Midbrain (tissue), 1 donor: ENCODE measurements around the gene SAMD10.
A peak's percentile ranks its signal among the peaks of the same experiment; 100 is the strongest.
"Not testable (repeated sequence)": the region's sequence is repeated elsewhere in the genome, so short reads cannot be mapped to it uniquely, and the experiment has no call there.

Source experiments
- DNase-seq: peaks from one replicate; lab custom pipeline; 2025; lab: John Stamatoyannopoulos, UW

Gene SAMD10

DNA sequence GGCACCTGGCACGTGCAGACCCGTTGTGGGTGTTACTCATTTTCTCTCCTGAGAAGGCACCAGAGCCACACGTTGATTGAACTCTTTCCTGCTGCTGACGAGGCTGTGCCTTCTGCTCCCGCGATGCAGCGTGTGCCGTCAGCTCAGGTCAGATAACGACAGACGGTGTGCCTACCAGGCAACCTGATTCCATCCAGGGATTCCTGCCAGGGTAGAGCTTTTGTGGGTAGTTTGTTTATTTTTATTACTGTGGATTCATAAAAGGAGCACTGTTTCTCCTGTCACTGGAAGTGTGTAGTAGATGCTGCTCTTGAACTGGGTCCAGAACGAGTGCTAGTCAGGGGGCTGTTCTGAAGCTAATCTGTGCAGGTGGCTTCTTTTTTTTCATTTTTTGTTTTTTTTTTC lies 22.2 kb upstream of the SAMD10 start:
- no peak for DNase-seq

DNA sequence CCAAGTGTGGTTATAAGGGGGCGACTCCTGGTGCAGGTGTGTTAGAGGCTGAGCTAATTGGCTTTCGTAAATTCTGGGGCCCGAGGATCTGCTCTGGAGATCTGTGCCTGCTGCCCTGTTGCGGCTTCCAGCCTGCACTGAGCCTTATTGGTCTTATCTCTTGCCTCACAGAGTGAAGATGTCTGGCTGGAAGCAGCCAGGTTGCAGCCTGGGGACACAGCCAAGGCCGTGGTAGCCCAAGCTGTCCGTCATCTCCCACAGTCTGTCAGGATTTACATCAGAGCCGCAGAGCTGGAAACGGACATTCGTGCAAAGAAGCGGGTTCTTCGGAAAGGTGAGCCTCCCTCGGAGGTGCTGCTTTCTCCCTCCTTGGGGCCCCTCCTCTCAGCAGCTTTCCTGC lies 21.5 kb upstream of the SAMD10 start:
- DNase-seq: no peak

GRCh38 chr20:63982937-63983336 lies 3.5 kb upstream of the SAMD10 start:
- no peak for DNase-seq

DNA sequence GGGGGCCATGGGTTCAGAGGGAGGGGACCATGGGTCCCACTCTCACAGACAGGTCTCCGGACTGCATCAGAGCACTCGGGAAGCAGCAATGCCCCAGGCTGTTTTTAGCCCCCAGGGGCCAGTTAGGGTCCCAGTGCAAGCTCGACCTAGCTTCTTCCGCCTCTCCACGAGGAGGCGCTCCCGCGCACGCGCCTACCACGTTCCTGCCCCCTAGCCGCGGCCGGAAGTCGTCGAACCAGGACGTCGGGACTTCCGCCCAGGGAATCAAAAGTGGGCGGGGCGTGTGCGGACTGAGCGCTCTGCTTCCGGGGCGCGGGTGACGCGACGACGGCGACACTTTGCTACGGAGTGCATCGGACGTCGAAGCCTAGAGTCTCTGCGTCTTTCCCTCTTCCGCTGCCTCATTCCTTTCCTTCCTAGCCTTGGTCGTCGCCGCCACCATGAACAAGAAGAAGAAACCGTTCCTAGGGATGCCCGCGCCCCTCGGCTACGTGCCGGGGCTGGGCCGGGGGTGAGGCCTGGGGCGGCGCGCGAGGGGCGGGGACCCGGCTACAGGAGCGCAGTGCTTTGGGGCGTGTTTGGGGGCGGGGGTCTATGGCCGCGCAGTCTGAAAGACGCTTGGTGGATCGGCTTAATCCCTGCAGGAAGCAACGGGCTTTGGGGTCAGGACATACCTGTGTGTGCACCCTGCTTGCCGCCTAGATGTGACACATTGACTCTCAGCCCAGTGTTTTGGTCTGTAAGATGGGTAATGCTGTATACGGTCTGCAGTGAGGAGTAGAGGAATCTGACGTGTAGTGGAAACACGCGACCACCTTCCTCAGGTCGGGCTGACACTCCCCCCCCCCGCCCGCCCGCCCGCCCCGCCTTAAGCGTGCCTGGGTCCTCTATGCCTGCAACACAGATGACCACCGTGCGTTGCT lies 1.6 kb upstream of the SAMD10 start, which contains the start of gene PRPF6:
TSS of gene PRPF6 (plus strand) at position 327 of the 923 bp plus-strand sequence. CDS start at position 441, 114 bp downstream.
- peak; percentile 95 for DNase-seq

- no peak for DNase-seq
Measured at GRCh38 chr20:63980317-63980805, 919 bp upstream of the SAMD10 start.

DNA sequence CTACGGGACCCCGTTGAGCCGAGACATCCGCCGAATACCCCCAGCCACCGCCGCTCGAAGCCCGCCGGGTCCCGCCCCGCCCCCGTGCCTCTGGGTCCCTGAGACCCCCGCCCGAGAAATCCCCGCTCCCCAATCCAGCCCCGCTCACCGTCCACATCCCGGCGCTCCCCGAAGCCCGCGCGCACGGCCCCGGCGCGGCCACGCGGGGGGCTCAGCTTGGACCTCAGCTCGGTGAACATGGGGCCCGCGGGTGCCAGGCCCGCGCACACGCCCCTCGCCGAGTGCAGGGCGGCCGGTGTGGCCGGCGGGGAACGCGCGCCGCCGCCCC lies 249 bp downstream of the SAMD10 start:
- DNase-seq: no peak

DNA sequence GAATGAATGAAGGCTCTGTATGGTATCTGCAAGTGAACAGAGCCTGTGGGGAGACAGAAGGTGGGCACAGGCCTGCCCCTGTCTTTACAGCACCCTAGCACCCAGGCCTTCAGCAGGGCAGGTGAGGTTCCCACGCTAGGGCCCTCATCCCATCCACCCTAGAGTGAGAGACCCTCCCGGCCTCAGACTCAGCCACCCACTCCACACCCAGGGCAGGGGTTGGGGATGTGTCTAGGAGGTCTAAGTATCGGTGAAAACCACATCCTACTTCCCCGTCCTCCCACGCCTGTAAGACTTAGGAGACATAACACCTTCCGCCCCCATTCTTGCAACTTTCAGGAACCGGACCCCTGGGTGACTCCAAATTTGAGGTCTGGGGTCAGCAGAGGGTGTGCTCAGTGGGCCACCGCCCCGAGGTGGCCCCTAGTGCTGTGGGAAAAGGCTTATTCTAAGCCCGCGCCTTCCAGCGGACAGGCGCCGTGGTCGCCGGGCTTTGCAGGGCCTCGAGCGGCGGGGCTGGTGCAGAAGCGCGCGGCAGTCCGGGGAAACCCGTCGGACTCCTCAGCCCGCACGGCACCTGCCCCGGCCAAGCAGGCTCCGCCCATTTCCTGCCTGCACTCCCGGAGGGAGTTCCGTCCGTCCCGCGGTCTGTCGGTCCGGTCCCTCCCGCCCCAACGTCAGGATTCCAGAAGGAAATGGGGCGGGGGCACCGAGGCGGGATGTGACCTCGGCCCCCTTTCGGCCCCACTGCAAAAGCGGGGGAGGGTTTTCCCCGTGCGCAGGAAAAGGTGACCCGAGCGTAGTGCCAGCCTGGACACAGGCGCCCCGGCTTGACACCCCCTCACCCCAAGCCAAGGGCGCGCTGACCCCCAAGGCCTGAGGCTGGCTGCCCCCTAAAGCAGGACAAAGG lies 868 bp downstream of the SAMD10 start:
- DNase-seq: peak; percentile 13

DNA sequence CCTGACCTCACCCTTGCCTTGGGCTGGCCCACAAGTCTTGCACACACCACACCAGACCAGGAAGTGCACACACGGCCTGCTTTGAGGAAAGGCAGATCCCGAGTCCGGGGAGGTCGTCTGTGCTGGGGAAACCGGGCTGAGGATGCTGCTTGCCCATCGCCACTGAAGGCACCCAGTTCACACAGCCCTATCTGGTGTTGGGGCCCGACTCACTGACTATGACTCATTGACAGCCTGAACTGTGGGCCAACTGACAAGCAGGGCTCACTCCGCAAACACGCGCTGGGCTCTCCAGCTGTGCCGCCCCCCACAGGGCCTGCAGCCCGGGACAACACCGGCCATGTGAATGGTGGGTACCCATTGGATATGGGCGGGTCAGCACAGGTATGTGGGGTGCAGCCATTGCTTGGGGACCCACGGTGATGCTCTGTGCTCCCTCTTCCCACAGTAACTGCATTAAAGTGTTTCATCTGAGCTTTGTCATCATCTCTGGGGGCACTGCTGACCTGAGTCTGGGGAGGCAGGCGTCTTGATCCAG lies 1.6 kb downstream of the SAMD10 start:
- DNase-seq: no peak

GRCh38 chr20:63976980-63977738 lies 2.3 kb downstream of the SAMD10 start:
- no peak for DNase-seq

- DNase-seq: not testable (repeated sequence)
Measured at GRCh38 chr20:63976511-63976910, 2.9 kb downstream of the SAMD10 start.

DNA sequence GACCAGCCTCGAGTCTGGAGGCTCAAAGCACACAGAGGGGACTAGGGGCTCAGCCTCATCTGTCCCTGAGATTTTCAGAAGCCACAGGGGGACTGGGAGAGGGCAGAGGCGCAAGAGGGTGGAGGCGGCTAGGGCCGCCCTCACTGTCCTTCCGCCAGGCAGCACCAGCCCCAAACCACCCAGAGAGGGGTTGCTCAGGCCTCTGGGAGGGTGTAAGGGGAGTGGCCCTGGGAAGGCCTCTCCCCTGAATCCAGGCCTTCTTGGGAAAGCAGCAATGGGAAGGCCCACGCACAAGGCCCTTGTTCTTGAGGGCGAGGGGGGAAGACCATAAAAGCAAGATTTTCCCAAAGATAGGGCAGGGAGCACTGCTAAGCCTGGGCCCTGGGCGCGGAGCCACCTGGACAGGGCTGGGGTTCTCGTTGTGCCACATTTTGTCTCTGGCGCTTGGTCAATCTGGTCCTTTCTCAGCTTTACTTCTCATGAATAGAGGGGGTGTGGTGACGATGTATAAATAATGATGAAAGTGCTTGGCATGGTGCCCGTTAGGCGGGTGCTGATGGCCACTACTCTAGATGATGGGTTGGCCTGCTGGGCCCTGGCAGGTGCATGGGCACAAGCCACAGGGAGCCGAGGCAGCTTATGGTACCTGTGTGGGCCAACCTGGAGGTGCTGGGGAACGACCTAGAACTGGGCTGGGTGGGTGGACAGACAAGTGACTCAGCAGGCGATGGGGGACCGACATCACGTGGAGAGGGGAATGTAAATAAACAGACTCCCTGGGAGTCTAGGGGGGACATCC lies 4.8 kb downstream of the SAMD10 start:
- no peak for DNase-seq

- peak; percentile 89 for DNase-seq
Measured at GRCh38 chr20:63973636-63974401, 5.6 kb downstream of the SAMD10 start.

DNA sequence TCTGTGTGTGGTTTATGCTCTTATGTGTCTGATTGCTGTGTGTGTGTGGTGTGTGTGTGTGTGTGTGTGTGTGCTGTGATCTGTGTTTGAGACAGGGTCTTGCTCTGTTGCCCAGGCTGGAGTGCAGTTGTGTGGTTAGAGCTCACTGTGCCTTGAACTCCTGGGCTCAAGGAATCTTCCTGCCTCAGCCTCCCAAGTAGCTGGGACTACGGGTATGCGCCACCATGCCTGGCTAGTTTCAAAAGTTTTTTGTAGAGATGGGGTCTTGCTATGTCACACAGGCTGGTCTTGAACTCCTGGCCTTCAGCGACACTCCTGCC lies 6.3 kb downstream of the SAMD10 start:
- DNase-seq: no peak

GRCh38 chr20:63972312-63973159 lies 6.9 kb downstream of the SAMD10 start:
- no peak for DNase-seq

GRCh38 chr20:63971960-63972311 lies 7.5 kb downstream of the SAMD10 start:
- not testable (repeated sequence) for DNase-seq

DNA sequence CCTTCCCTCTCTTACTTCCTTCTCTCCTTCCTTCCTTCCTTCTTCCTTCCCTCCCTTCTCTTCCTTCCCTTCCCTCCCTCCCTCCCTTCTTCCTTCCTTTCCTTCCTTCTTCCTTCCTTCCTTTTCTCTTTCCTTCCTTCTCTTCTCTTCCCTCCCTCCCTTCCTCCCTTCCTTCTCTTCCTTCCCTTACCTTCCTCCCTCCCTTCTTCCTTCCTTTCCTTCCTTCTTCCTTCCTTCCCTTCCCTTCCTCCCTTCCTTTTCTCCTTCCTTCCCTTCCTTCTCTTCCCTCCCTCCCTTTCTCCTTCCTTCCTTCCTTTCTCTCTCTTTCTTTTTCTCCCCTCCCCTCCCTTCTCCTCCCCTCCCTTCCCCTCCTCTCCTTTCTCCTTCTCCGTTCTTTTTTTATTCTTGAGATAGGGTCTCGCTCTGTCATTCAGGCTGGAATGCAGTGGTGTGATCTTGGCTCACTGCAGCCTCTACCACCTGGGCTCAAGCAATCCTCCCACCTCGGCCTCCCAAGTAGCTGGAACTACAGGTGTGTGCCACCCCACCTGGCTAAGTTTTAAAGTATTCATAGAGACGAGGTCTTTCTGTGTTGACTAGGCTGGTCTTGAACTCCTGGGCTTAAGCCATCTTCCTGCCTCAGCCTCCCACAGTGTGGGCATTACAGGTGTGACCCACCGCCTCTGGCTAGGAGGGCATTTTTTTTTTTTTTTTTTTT lies 8.6 kb downstream of the SAMD10 start:
- no peak for DNase-seq

- peak; percentile 65 for DNase-seq
Measured at GRCh38 chr20:63969838-63970713, 9.4 kb downstream of the SAMD10 start, which contains the start of gene ZNF512B. Gene ZNF512B (minus strand): TSS chr20:63969930. CDS start chr20:63967950, 1,980 bp downstream.
